Glomerular visceral epithelial cell (primary cell): Measurements from ENCODE around the gene DHRS7B.
A peak's percentile ranks its signal among the peaks of the same experiment; 100 is the strongest.

Experiments used
- DNase-seq: peaks from one replicate; pipeline ENCODE4 v3.0.0-alpha.2; 2016; ENCODE audit errors: extremely low spot score

Gene DHRS7B

GRCh38 chr17:21240369-21241055 lies 113.7 kb downstream of the DHRS7B start:
- DNase-seq: peak; percentile 35
